ENCODE measurements around the gene TMEM273.

TMEM273 gene

DNA sequence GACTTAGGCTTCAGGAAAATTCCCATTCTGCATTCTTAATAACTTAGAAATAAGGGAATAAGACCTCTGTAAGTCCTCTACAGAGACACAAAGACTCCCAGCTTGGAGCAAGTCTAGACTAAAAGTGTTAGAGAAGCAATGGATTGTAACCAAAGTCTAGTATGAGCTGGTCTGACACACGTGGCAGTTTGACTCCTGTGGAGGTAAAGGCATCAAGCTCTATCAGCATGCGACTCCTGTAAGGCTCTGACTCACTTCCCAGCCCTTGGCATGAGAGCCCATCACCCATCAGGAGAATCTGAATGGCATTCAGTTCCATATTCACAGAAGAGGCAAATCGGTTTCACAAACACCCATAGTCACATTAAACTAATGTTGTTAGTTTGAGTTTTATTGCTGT is 68.4 kb downstream of the TMEM273 start:
- ATAC-seq = no peak

DNA sequence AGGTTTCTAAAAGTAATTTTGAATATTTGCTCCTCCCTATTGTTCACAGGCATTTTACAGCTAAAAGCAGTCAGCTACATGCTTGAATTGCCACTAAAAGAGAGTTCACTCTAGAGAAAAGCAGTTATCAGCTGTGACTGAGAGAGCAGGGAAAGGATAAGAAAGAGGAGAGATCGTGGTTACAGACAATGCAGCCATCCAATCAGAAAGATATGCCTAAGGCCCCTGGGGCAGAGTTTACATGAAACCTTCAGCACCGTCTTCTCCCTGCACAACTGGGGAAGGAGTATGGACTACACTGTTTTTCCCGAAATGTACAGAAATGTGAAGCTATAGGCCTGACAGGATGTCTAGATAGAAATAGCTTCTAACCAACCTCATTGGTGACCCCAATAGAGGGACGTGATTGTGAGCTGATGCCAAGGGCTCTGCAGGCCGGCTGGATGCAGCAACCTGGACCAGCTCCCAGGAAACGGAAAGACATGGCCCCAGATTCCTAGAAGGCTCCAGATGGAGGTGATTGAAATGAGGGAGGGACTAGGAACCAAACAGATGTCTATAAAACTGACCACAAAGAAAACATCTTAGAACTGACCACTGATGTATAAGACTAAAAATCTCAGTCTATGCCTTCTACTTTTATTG is 69.6 kb downstream of the TMEM273 start:
- no peak for ATAC-seq
- TF ChIP-seq, protein P1, sequence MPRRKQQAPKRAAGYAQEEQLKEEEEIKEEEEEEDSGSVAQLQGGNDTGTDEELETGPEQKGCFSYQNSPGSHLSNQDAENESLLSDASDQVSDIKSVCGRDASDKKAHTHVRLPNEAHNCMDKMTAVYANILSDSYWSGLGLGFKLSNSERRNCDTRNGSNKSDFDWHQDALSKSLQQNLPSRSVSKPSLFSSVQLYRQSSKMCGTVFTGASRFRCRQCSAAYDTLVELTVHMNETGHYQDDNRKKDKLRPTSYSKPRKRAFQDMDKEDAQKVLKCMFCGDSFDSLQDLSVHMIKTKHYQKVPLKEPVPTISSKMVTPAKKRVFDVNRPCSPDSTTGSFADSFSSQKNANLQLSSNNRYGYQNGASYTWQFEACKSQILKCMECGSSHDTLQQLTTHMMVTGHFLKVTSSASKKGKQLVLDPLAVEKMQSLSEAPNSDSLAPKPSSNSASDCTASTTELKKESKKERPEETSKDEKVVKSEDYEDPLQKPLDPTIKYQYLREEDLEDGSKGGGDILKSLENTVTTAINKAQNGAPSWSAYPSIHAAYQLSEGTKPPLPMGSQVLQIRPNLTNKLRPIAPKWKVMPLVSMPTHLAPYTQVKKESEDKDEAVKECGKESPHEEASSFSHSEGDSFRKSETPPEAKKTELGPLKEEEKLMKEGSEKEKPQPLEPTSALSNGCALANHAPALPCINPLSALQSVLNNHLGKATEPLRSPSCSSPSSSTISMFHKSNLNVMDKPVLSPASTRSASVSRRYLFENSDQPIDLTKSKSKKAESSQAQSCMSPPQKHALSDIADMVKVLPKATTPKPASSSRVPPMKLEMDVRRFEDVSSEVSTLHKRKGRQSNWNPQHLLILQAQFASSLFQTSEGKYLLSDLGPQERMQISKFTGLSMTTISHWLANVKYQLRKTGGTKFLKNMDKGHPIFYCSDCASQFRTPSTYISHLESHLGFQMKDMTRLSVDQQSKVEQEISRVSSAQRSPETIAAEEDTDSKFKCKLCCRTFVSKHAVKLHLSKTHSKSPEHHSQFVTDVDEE (CRISPR knock-in tag; IDR thresholded peaks at IDR 0.05) = no peak
- no peak for TF ChIP-seq PPARA (CRISPR knock-in tag; IDR thresholded peaks at IDR 0.05; ENCODE audit: borderline replicate concordance)
- TF ChIP-seq, protein P2, sequence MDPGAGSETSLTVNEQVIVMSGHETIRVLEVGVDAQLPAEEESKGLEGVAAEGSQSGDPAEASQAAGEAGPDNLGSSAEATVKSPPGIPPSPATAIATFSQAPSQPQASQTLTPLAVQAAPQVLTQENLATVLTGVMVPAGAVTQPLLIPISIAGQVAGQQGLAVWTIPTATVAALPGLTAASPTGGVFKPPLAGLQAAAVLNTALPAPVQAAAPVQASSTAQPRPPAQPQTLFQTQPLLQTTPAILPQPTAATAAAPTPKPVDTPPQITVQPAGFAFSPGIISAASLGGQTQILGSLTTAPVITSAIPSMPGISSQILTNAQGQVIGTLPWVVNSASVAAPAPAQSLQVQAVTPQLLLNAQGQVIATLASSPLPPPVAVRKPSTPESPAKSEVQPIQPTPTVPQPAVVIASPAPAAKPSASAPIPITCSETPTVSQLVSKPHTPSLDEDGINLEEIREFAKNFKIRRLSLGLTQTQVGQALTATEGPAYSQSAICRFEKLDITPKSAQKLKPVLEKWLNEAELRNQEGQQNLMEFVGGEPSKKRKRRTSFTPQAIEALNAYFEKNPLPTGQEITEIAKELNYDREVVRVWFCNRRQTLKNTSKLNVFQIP (CRISPR knock-in tag; IDR thresholded peaks at IDR 0.05; ENCODE audit: borderline replicate concordance, low read depth) = no peak
- no peak for TF ChIP-seq CSDC2 (CRISPR knock-in tag; IDR thresholded peaks at IDR 0.05)
- no peak for TF ChIP-seq ESRRG (CRISPR knock-in tag; IDR thresholded peaks at IDR 0.05)
- no peak for TF ChIP-seq OSR1 (CRISPR knock-in tag; IDR thresholded peaks at IDR 0.05)
- no peak for TF ChIP-seq GLIS3 (CRISPR knock-in tag; IDR thresholded peaks at IDR 0.05)
- TF ChIP-seq ZC3H10 (CRISPR knock-in tag; IDR thresholded peaks at IDR 0.05) = no peak
- TF ChIP-seq SNAI2 (CRISPR knock-in tag; IDR thresholded peaks at IDR 0.05) = no peak
- TF ChIP-seq, protein P3, sequence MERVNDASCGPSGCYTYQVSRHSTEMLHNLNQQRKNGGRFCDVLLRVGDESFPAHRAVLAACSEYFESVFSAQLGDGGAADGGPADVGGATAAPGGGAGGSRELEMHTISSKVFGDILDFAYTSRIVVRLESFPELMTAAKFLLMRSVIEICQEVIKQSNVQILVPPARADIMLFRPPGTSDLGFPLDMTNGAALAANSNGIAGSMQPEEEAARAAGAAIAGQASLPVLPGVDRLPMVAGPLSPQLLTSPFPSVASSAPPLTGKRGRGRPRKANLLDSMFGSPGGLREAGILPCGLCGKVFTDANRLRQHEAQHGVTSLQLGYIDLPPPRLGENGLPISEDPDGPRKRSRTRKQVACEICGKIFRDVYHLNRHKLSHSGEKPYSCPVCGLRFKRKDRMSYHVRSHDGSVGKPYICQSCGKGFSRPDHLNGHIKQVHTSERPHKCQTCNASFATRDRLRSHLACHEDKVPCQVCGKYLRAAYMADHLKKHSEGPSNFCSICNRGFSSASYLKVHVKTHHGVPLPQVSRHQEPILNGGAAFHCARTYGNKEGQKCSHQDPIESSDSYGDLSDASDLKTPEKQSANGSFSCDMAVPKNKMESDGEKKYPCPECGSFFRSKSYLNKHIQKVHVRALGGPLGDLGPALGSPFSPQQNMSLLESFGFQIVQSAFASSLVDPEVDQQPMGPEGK (CRISPR knock-in tag; IDR thresholded peaks at IDR 0.05; ENCODE audit: borderline replicate concordance) = no peak
- TF ChIP-seq, protein P4, sequence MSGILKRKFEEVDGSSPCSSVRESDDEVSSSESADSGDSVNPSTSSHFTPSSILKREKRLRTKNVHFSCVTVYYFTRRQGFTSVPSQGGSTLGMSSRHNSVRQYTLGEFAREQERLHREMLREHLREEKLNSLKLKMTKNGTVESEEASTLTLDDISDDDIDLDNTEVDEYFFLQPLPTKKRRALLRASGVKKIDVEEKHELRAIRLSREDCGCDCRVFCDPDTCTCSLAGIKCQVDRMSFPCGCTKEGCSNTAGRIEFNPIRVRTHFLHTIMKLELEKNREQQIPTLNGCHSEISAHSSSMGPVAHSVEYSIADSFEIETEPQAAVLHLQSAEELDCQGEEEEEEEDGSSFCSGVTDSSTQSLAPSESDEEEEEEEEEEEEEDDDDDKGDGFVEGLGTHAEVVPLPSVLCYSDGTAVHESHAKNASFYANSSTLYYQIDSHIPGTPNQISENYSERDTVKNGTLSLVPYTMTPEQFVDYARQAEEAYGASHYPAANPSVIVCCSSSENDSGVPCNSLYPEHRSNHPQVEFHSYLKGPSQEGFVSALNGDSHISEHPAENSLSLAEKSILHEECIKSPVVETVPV (CRISPR knock-in tag; IDR thresholded peaks at IDR 0.05) = no peak
- TF ChIP-seq ZFP30 (CRISPR knock-in tag; IDR thresholded peaks at IDR 0.05) = no peak
- no peak for TF ChIP-seq ZNF8 (CRISPR knock-in tag; IDR thresholded peaks at IDR 0.05)
- TF ChIP-seq, protein P5, sequence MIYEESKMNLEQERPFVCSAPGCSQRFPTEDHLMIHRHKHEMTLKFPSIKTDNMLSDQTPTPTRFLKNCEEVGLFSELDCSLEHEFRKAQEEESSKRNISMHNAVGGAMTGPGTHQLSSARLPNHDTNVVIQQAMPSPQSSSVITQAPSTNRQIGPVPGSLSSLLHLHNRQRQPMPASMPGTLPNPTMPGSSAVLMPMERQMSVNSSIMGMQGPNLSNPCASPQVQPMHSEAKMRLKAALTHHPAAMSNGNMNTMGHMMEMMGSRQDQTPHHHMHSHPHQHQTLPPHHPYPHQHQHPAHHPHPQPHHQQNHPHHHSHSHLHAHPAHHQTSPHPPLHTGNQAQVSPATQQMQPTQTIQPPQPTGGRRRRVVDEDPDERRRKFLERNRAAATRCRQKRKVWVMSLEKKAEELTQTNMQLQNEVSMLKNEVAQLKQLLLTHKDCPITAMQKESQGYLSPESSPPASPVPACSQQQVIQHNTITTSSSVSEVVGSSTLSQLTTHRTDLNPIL (CRISPR knock-in tag; IDR thresholded peaks at IDR 0.05; ENCODE audit: low read depth) = no peak
- TF ChIP-seq ARNTL (CRISPR knock-in tag; IDR thresholded peaks at IDR 0.05; ENCODE audit: borderline replicate concordance, low read depth) = no peak
- no peak for TF ChIP-seq ZNF70 (CRISPR knock-in tag; IDR thresholded peaks at IDR 0.05)
- TF ChIP-seq BACH2 (CRISPR knock-in tag; IDR thresholded peaks at IDR 0.05; ENCODE audit: borderline replicate concordance) = no peak

More for the DNA sequence above, 68.4 kb downstream of the TMEM273 start:
- TF ChIP-seq GLIS3 (CRISPR knock-in tag; IDR thresholded peaks at IDR 0.05) (no peak), ZFP30 (CRISPR knock-in tag; IDR thresholded peaks at IDR 0.05) (no peak), ZNF70 (CRISPR knock-in tag; IDR thresholded peaks at IDR 0.05) (no peak), SNAI2 (CRISPR knock-in tag; IDR thresholded peaks at IDR 0.05) (no peak), CSDC2 (CRISPR knock-in tag; IDR thresholded peaks at IDR 0.05) (no peak), PPARA (CRISPR knock-in tag; IDR thresholded peaks at IDR 0.05; ENCODE audit: borderline replicate concordance) (no peak), ISL1 (CRISPR knock-in tag; IDR thresholded peaks at IDR 0.05) (no peak), ARNTL (CRISPR knock-in tag; IDR thresholded peaks at IDR 0.05; ENCODE audit: borderline replicate concordance, low read depth) (no peak), ZNF565 (CRISPR knock-in tag; conservative IDR thresholded peaks at IDR 0.05; ENCODE audit: low read depth) (no peak), OSR1 (CRISPR knock-in tag; IDR thresholded peaks at IDR 0.05) (no peak), ZNF8 (CRISPR knock-in tag; IDR thresholded peaks at IDR 0.05) (no peak), TCF4 (CRISPR knock-in tag; IDR thresholded peaks at IDR 0.05; ENCODE audit: borderline replicate concordance) (no peak), ZC3H10 (CRISPR knock-in tag; IDR thresholded peaks at IDR 0.05) (no peak), ESRRG (CRISPR knock-in tag; IDR thresholded peaks at IDR 0.05) (no peak)
- TF ChIP-seq, protein P4 (CRISPR knock-in tag; IDR thresholded peaks at IDR 0.05) = no peak
- TF ChIP-seq, protein P3 (CRISPR knock-in tag; IDR thresholded peaks at IDR 0.05; ENCODE audit: borderline replicate concordance) = no peak
- TF ChIP-seq, protein P5 (CRISPR knock-in tag; IDR thresholded peaks at IDR 0.05; ENCODE audit: low read depth) = no peak

Data from SK-N-SH treated with all-trans-retinoic acid at 6 μM for 48 hours (cell line).